Loucy (cell line): ENCODE data around the gene H3-3A.

Experiments
- H2AFZ ChIP-seq: fragments of 200-600 bp; sonication (generic); 2 replicates; pipeline ENCODE4 v1.6.0; 2016; ENCODE audit warnings: antibody characterized with exemption, mild to moderate bottlenecking, low read length, moderate library complexity
- H3F3A ChIP-seq: fragments of 200-600 bp; 2 replicates; pipeline ENCODE4 v1.6.0; 2016; ENCODE audit warnings: antibody characterized with exemption, low read depth, mild to moderate bottlenecking
- H3K27me3 ChIP-seq: fragments of 200-600 bp; sonication (generic); 2 replicates; pipeline ENCODE4 v1.6.1; 2014; ENCODE audit warnings: low read length, mild to moderate bottlenecking; ENCODE audit not compliant: insufficient read depth, poor library complexity, severe bottlenecking
- H3K36me3 ChIP-seq: fragments of 200-600 bp; sonication (generic); 2 replicates; pipeline ENCODE4 v1.6.1; 2016; ENCODE audit warnings: low read length; ENCODE audit not compliant: insufficient read depth
- H3K4me1 ChIP-seq: fragments of 200-600 bp; sonication (generic); 2 replicates; pipeline ENCODE4 v1.5.1; 2014; ENCODE audit warnings: low read length, mild to moderate bottlenecking; ENCODE audit not compliant: insufficient read depth, poor library complexity, severe bottlenecking
- H3K4me2 ChIP-seq: fragments of 200-600 bp; sonication (generic); 2 replicates; pipeline ENCODE4 v1.6.0; 2014; ENCODE audit warnings: antibody characterized with exemption, low read length, low read depth, mild to moderate bottlenecking; ENCODE audit not compliant: poor library complexity, severe bottlenecking
- H3K4me3 ChIP-seq: fragments of 200-600 bp; sonication (generic); 2 replicates; pipeline ENCODE4 v1.5.1; 2014; ENCODE audit warnings: low read length, mild to moderate bottlenecking, mixed read lengths; ENCODE audit not compliant: poor library complexity, severe bottlenecking
- H3K79me2 ChIP-seq: fragments of 200-600 bp; sonication (generic); 2 replicates; pipeline ENCODE4 v1.6.1; 2014; ENCODE audit warnings: low read length; ENCODE audit not compliant: insufficient read depth
- H3K9ac ChIP-seq: fragments of 200-600 bp; sonication (generic); 2 replicates; pipeline ENCODE4 v1.6.0; 2014; ENCODE audit warnings: mild to moderate bottlenecking, low read depth, low read length, moderate library complexity; ENCODE audit not compliant: poor library complexity, severe bottlenecking
- H3K9me2 ChIP-seq: fragments of 200-600 bp; sonication (generic); replicated peaks from 2 replicates; pipeline ENCODE4 v1.6.1; 2016; ENCODE audit warnings: low read depth, low read length, mixed read lengths
- H3K9me3 ChIP-seq: fragments of 200-600 bp; sonication (generic); 2 replicates; pipeline ENCODE4 v1.6.1; 2014; ENCODE audit warnings: mild to moderate bottlenecking, antibody characterized with exemption, low read length, low read depth; ENCODE audit not compliant: insufficient read depth
- H4K20me1 ChIP-seq: fragments of 200-600 bp; sonication (generic); 2 replicates; pipeline ENCODE4 v1.6.0; 2014; ENCODE audit warnings: antibody characterized with exemption, low read length, mild to moderate bottlenecking; ENCODE audit not compliant: insufficient read depth, poor library complexity, severe bottlenecking
- CTCF ChIP-seq: fragments of 200-600 bp; sonication (generic); conservative IDR thresholded peaks from 2 replicates; pipeline ENCODE4 v1.5.1; 2014; ENCODE audit warnings: mild to moderate bottlenecking, antibody characterized with exemption, low read length
- EZH2phosphoT487 ChIP-seq: fragments of 200-600 bp; IDR thresholded peaks from 2 replicates; pipeline ENCODE4 v1.6.1; 2018; ENCODE audit warnings: antibody characterized with exemption, mild to moderate bottlenecking, moderate library complexity, borderline replicate concordance

The H3-3A gene

GRCh38 chr1:226082587-226082917 lies 20.0 kb downstream of the H3-3A start:
- Histone ChIP-seq H3K27me3 (no peaks in the 10 kb centered on the region), H3K9me2 (no peaks in the 10 kb centered on the region), H3K4me2 (peak overlapping the region; percentile 70), H3F3A (no peaks in the 10 kb centered on the region), H3K9ac (no peak overlapping the region), H3K4me3 (peak overlapping the region; percentile 72), H3K9me3 (no peaks in the 10 kb centered on the region), H4K20me1 (no peaks in the 10 kb centered on the region), H3K36me3 (no peaks in the 10 kb centered on the region), H3K79me2 (no peaks in the 10 kb centered on the region), H2AFZ (peak overlapping the region; percentile 79; the same call in 1 of the 2 replicates), H3K4me1 (peaks cover 6% of the 10 kb centered on the region)
- TF ChIP-seq CTCF (no peak), EZH2phosphoT487 (no peak)

- Histone ChIP-seq H3K4me3 (peak overlapping the region; percentile 72), H3K36me3 (no peaks in the 10 kb centered on the region), H3K4me1 (peaks cover 6% of the 10 kb centered on the region), H3K9me2 (no peaks in the 10 kb centered on the region), H2AFZ (peak overlapping the region; percentile 79), H4K20me1 (no peaks in the 10 kb centered on the region), H3K79me2 (no peaks in the 10 kb centered on the region), H3K4me2 (peak overlapping the region; percentile 70), H3F3A (no peaks in the 10 kb centered on the region), H3K9ac (peak overlapping the region; percentile 45), H3K9me3 (no peaks in the 10 kb centered on the region), H3K27me3 (no peaks in the 10 kb centered on the region)
- no peak for TF ChIP-seq CTCF
- TF ChIP-seq EZH2phosphoT487 = no peak
These were observed 20.4 kb downstream of the H3-3A start for GRCh38 chr1:226082959-226083301.

GRCh38 chr1:226083302-226084101 lies 21.0 kb downstream of the H3-3A start:
- Histone ChIP-seq H2AFZ (peak overlapping the region; percentile 79), H3K4me3 (peak overlapping the region; percentile 72), H3F3A (no peaks in the 10 kb centered on the region), H3K79me2 (no peaks in the 10 kb centered on the region), H3K27me3 (no peaks in the 10 kb centered on the region), H3K36me3 (no peaks in the 10 kb centered on the region), H3K9ac (peak overlapping the region; percentile 45), H4K20me1 (no peaks in the 10 kb centered on the region), H3K4me1 (peaks cover 6% of the 10 kb centered on the region), H3K9me2 (no peaks in the 10 kb centered on the region), H3K4me2 (peak overlapping the region; percentile 70), H3K9me3 (no peaks in the 10 kb centered on the region)
- TF ChIP-seq EZH2phosphoT487 = no peak
- no peak for TF ChIP-seq CTCF
